Measurements from ENCODE around the gene LRRTM3.

GRCh38 chr10:66917104-66917503 lies 8.7 kb upstream of the LRRTM3 start:
- TF ChIP-seq CTCF (IDR thresholded peaks at IDR 0.05) (peak in 3 of 12 donors; percentile 4 to 33 (median 24)), POLR2A (IDR thresholded peaks at IDR 0.05) (no peak)

Measured in heart left ventricle (tissue), 13 donors.